HG02763 (cell line): ENCODE results near the gene SCN1A.
A peak's percentile ranks its signal among the peaks of the same experiment; 100 is the strongest.
"Not testable (repeated sequence)": the region's sequence is repeated elsewhere in the genome, so short reads cannot be mapped to it uniquely, and the experiment has no call there.

Source experiments
- ATAC-seq: cut with Tn5 transposase; IDR thresholded peaks from one replicate; pipeline ENCODE4 v1.9.1; 2021; ENCODE audit warnings: mild to moderate bottlenecking, moderate library complexity; ENCODE audit not compliant: unreplicated experiment

The SCN1A gene

GRCh38 chr2:166127217-166128155 lies at the start of gene SCN1A:
Gene SCN1A (minus strand): TSS chr2:166128020. CDS start chr2:166073621, 54,399 bp downstream.
- ATAC-seq, result no peak

GRCh38 chr2:166173263-166173662 lies 45.4 kb upstream of the SCN1A start:
- ATAC-seq, result no peak

GRCh38 chr2:166171216-166171615 lies 43.4 kb upstream of the SCN1A start:
- no peak for ATAC-seq

GRCh38 chr2:166170356-166170755 lies 42.5 kb upstream of the SCN1A start:
- ATAC-seq, result peak; percentile 65

- no peak for ATAC-seq
These were observed 39.6 kb upstream of the SCN1A start for GRCh38 chr2:166167449-166167848.

- no peak for ATAC-seq
These were observed 36.0 kb upstream of the SCN1A start for GRCh38 chr2:166163775-166164174.

GRCh38 chr2:166158546-166158945 lies 30.7 kb upstream of the SCN1A start:
- no peak for ATAC-seq

GRCh38 chr2:166157578-166157977 lies 29.8 kb upstream of the SCN1A start:
- no peak for ATAC-seq

- no peak for ATAC-seq
These were observed 29.2 kb upstream of the SCN1A start for GRCh38 chr2:166156985-166157490.

- no peak for ATAC-seq
These were observed 27.8 kb upstream of the SCN1A start for GRCh38 chr2:166155589-166155988.

GRCh38 chr2:166154685-166155338 lies 27.0 kb upstream of the SCN1A start:
- ATAC-seq, result no peak

GRCh38 chr2:166152064-166152463 lies 24.2 kb upstream of the SCN1A start:
- no peak for ATAC-seq

- no peak for ATAC-seq
These were observed 20.9 kb upstream of the SCN1A start for GRCh38 chr2:166148500-166149400.

GRCh38 chr2:166147883-166148282 lies 20.1 kb upstream of the SCN1A start:
- ATAC-seq, result no peak

GRCh38 chr2:166144071-166144470 lies 16.3 kb upstream of the SCN1A start:
- no peak for ATAC-seq

- no peak for ATAC-seq
These were observed 13.1 kb upstream of the SCN1A start for GRCh38 chr2:166140932-166141331.

GRCh38 chr2:166140475-166140874 lies 12.7 kb upstream of the SCN1A start:
- no peak for ATAC-seq

GRCh38 chr2:166139479-166139878 lies 11.7 kb upstream of the SCN1A start:
- not testable (repeated sequence) for ATAC-seq

GRCh38 chr2:166138667-166139066 lies 10.8 kb upstream of the SCN1A start:
- ATAC-seq, result no peak

- ATAC-seq, result no peak
These were observed 10.3 kb upstream of the SCN1A start for GRCh38 chr2:166138144-166138543.

GRCh38 chr2:166137331-166137730 lies 9.5 kb upstream of the SCN1A start:
- no peak for ATAC-seq
